Measurements from ENCODE around the gene SUGCT. TPM values are rescaled to one million over a fixed set of nuclear protein-coding genes. Genes with fewer than 3 reads are reported as not detected.

SUGCT gene
- total and polyA plus RNA-seq, 4 donors = 37.9 to 152 (median 53.2) TPM

DNA sequence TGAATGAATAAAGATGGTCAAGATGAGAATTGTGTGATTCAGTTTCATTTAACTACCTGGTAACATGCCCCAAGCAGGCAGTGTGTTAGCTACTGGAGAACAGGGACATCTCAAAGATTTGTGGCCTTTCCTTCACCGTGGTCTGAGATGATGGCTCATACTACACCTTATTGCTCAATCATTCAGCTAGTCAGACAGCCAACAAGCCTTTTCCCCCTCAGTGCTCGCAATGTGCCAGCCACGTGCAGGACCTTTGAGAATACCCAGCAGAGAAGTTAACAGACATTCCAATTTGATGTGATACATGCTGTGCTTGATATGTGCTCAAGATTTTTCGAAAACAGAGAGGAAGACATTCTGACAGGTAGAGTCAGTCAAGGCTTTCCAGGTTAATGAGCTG lies 562.8 kb downstream of the SUGCT start:
- Histone ChIP-seq H3K4me3 (ENCODE audit: low read length in 2 of 2) (no peak overlapping the region), H3K9me3 (ENCODE audit: control insufficient read depth, low read length) (no peaks in the 10 kb centered on the region), H3K27ac (ENCODE audit: low read depth in 1 of 2, low read length in 2 of 2) (peak overlapping the region in 1 of 2 donors; percentile 25), H3K27me3 (ENCODE audit: control insufficient read depth in 1 of 2, insufficient read depth in 2 of 2, low read length in 1 of 2) (no peaks in the 10 kb centered on the region), H3K4me1 (ENCODE audit: control insufficient read depth in 1 of 2, insufficient read depth in 2 of 2, low read length in 2 of 2) (peaks cover 0 to 4% of the 10 kb centered on the region in 2 donors), H3K36me3 (ENCODE audit: control insufficient read depth in 1 of 2, insufficient read depth in 2 of 2, low read length in 1 of 2) (no peaks in the 10 kb centered on the region)
- ATAC-seq (ENCODE audit: low FRiP score) = no peak
- DNase-seq = no peak
- WGBS, 2 donors = 91 to 92% methylated on average over 4 of the region's 4 CpGs
- intact Hi-C loops (cut with DNase I) = no loop called here

DNA sequence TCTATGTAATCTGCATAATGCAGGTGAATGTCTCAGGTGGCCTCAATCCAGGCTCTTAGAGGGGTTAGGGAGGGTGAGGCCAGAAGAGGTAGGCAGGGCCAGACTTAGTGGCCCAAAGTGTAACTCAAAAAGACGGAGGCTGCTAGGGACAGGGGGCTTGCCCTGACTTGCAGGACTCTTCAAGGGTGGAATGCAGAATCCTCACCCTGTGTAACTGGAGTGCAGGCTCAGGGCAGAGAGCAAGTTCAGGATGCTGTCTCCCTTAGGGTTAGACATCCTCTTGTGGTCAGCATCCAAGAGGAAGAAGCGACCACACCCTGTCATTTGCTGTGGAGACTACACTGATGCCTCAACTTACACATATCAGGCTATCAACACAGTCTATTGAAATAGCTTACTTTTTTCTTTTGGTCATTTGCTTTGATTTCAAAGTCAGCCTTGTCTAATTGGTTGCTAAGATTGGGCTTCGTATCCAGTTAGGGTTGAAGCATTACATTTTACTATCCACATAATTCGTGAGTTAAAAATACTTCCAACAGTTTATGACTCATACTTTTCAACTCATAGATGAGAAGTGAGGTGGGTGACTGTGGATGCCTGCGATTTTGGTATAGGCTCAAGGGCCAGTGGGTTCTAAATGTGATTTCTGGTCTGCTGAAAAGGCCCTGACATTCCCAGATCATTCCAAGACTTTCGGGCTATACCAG lies 563.6 kb downstream of the SUGCT start:
- Histone ChIP-seq H3K4me1 (ENCODE audit: control insufficient read depth in 1 of 2, insufficient read depth in 2 of 2, low read length in 2 of 2) (peaks cover 0 to 4% of the 10 kb centered on the region in 2 donors), H3K27ac (ENCODE audit: low read depth in 1 of 2, low read length in 2 of 2) (no peak overlapping the region), H3K4me3 (ENCODE audit: low read length in 2 of 2) (no peak overlapping the region), H3K9me3 (ENCODE audit: control insufficient read depth, low read length) (no peaks in the 10 kb centered on the region), H3K27me3 (ENCODE audit: control insufficient read depth in 1 of 2, insufficient read depth in 2 of 2, low read length in 1 of 2) (no peaks in the 10 kb centered on the region), H3K36me3 (ENCODE audit: control insufficient read depth in 1 of 2, insufficient read depth in 2 of 2, low read length in 1 of 2) (no peaks in the 10 kb centered on the region)
- DNase-seq (no peak), ATAC-seq (ENCODE audit: low FRiP score) (no peak)
- 57 to 63% methylated on average over 6 of the region's 6 CpGs for WGBS, 2 donors
- intact Hi-C loops (cut with DNase I) = no loop called here

DNA sequence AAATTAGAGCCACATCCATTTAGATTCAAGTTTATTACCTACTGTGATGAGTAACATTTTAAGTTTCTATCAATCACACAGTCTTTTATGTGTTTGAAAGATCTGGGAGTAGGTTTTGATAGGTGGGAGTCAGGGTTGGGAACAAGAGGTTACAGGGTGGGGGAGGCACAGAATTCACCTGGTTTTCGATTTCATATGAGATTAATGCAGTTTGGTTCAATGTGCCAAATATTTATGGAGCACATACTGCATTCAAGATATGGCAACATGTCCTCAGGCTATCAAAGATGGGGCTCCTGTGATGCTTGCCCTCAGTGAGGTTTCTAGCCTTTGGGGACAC lies 564.1 kb downstream of the SUGCT start:
- 95 to 97% methylated on average over 1 of the region's 1 CpG for WGBS, 2 donors
- no peak for DNase-seq
- ATAC-seq (ENCODE audit: low FRiP score) = no peak
- no peaks in the 10 kb centered on the region for H3K36me3 ChIP-seq (ENCODE audit: control insufficient read depth in 1 of 2, insufficient read depth in 2 of 2, low read length in 1 of 2)
- peak overlapping the region in 1 of 2 donors; percentile 8 for H3K27ac ChIP-seq (ENCODE audit: low read depth in 1 of 2, low read length in 2 of 2)
- no peaks in the 10 kb centered on the region for H3K27me3 ChIP-seq (ENCODE audit: control insufficient read depth in 1 of 2, insufficient read depth in 2 of 2, low read length in 1 of 2)
- H3K4me1 ChIP-seq (ENCODE audit: control insufficient read depth in 1 of 2, insufficient read depth in 2 of 2, low read length in 2 of 2) = peaks cover 0 to 4% of the 10 kb centered on the region in 2 donors
- H3K9me3 ChIP-seq (ENCODE audit: control insufficient read depth, low read length) = no peaks in the 10 kb centered on the region
- H3K4me3 ChIP-seq (ENCODE audit: low read length in 2 of 2) = no peak overlapping the region
- intact Hi-C loops (cut with DNase I) = no loop called here

DNA sequence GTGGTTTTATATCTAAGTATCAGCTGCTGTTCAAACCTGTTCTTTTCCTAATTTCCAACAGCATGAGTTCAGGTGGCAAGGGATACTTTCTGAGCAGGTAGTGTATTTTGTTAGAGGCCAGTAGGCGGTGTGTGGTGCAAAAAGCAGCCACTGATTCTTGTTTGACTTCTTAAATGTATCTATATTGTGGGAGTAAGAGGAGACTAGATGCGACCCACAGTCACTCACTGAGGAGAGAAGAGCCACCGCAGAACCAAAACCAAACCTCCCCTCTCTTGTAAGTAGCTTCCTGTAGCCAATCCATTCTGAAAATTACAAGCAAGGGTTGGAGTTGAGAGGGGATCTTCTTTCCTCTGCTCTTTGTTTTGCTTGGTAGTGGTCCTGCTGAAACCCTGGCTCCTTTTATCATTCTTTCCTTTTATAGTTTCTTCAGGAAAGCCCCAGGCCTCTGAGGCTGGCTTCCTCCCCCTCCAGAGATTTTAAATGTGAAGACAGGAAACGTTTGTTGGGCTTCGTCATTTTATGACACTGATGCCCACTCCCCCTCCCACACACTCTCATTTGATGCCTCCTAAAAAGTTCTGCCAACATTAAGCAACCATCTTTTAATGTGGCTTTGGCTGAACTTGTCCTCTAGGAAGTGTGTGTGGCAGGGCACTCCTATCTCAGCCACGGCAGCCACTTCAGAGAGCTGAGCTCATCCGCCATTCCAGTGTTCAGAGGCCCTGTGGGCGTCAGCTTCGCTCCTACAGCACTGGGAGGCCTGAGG lies 566.0 kb downstream of the SUGCT start:
- 48% methylated on average over 9 of the region's 9 CpGs for WGBS, 2 donors
- H3K36me3 ChIP-seq (ENCODE audit: control insufficient read depth in 1 of 2, insufficient read depth in 2 of 2, low read length in 1 of 2) = no peaks in the 10 kb centered on the region
- no peaks in the 10 kb centered on the region for H3K9me3 ChIP-seq (ENCODE audit: control insufficient read depth, low read length)
- peak overlapping the region in 1 of 2 donors; percentile 45 for H3K27ac ChIP-seq (ENCODE audit: low read depth in 1 of 2, low read length in 2 of 2)
- intact Hi-C loops (cut with DNase I) = no loop called here
- DNase-seq (peak in 1 of 2 donors; percentile 40), ATAC-seq (ENCODE audit: low FRiP score) (peak; percentile 12)
- H3K27me3 ChIP-seq (ENCODE audit: control insufficient read depth in 1 of 2, insufficient read depth in 2 of 2, low read length in 1 of 2) = no peaks in the 10 kb centered on the region
- H3K4me1 ChIP-seq (ENCODE audit: control insufficient read depth in 1 of 2, insufficient read depth in 2 of 2, low read length in 2 of 2) = peaks cover 0 to 4% of the 10 kb centered on the region in 2 donors
- no peak overlapping the region for H3K4me3 ChIP-seq (ENCODE audit: low read length in 2 of 2)

DNA sequence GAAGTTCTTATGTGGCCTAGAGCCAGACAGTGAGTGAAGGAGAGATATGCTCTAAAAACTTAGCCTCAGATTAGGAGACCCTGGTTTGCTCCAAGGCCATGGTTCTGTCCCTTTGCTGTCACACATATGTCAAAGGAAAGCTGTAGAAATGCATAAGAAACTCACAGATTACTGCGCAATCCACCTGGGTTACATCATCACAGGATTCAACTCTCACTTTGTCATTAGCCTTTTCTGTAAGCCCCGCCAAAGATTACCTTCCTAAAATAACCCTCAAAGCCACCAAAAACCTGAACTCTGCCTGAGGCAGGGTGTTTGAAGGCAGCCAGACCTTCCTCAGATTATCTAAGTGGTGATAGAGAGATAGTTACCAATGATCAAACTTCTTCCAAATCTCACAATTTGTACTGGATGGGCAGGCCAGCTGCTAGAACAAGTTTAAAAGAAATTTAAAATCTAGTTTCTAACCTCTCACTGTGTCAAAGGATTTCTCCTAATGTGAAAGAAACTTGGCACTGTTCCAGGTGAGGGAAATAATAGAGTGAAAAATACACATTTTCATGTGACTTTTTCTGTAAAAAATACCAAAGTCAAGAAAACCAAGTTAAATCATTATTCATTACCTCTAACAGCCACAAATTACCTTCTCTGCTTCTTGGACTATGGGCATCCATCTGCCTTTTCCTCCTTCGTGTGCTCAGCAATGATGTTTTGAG lies 567.2 kb downstream of the SUGCT start:
- Histone ChIP-seq H3K4me1 (ENCODE audit: control insufficient read depth in 1 of 2, insufficient read depth in 2 of 2, low read length in 2 of 2) (peaks cover 0 to 4% of the 10 kb centered on the region in 2 donors), H3K27ac (ENCODE audit: low read depth in 1 of 2, low read length in 2 of 2) (peak overlapping the region in 1 of 2 donors; percentile 5), H3K27me3 (ENCODE audit: control insufficient read depth in 1 of 2, insufficient read depth in 2 of 2, low read length in 1 of 2) (no peaks in the 10 kb centered on the region), H3K36me3 (ENCODE audit: control insufficient read depth in 1 of 2, insufficient read depth in 2 of 2, low read length in 1 of 2) (no peaks in the 10 kb centered on the region), H3K9me3 (ENCODE audit: control insufficient read depth, low read length) (no peaks in the 10 kb centered on the region), H3K4me3 (ENCODE audit: low read length in 2 of 2) (no peak overlapping the region)
- 75 to 87% methylated on average over 3 of the region's 3 CpGs for WGBS, 2 donors
- DNase-seq = no peak
- ATAC-seq (ENCODE audit: low FRiP score) = no peak
- intact Hi-C loops (cut with DNase I) = no loop called here

DNA sequence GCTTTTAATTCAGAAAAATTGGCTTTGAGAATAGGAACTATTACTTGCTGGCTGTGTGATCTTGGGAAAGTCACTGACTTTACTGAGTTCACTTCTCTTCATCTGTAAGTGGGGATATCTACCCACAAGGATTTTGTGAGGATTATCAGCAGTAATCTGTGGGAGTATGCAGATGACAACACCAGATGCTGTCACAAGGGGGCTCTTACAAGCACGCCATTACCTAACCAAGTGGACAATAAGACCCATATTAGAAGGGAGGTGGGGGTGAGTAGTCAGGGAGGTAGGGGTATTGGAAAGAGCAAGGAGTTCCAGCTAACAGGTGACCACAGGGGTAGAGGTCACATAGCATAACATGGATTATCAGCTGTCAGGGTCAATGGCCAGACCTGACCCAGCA lies 569.4 kb downstream of the SUGCT start:
- Histone ChIP-seq H3K36me3 (ENCODE audit: control insufficient read depth in 1 of 2, insufficient read depth in 2 of 2, low read length in 1 of 2) (no peaks in the 10 kb centered on the region), H3K4me1 (ENCODE audit: control insufficient read depth in 1 of 2, insufficient read depth in 2 of 2, low read length in 2 of 2) (no peaks in the 10 kb centered on the region), H3K27ac (ENCODE audit: low read depth in 1 of 2, low read length in 2 of 2) (no peak overlapping the region), H3K9me3 (ENCODE audit: control insufficient read depth, low read length) (no peaks in the 10 kb centered on the region), H3K4me3 (ENCODE audit: low read length in 2 of 2) (no peak overlapping the region), H3K27me3 (ENCODE audit: control insufficient read depth in 1 of 2, insufficient read depth in 2 of 2, low read length in 1 of 2) (no peaks in the 10 kb centered on the region)
- 97 to 100% methylated on average over 1 of the region's 1 CpG for WGBS, 2 donors
- no peak for DNase-seq
- ATAC-seq (ENCODE audit: low FRiP score) = no peak
- intact Hi-C loops (cut with DNase I) = no loop called here

DNA sequence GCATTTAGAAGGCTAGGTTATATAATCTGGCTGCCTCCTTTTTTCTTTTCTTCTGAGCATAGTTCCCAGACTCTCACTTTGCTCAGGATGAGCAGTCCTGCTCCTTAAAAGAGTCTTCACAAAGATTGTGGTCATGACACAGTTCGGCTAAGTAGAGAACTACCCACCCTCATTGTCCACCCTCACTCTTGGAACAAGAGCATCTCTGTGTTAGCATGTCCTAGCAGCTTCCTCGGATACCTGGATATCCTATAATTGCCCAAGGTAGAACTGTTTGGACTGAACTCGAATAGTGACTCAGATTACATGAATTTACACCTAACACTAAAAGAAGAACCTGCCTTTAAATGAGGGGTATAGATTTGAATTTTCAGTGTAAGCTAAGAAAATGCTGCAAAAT lies 572.0 kb downstream of the SUGCT start:
- no peaks in the 10 kb centered on the region for H3K27me3 ChIP-seq (ENCODE audit: control insufficient read depth in 1 of 2, insufficient read depth in 2 of 2, low read length in 1 of 2)
- DNase-seq (no peak), ATAC-seq (ENCODE audit: low FRiP score) (no peak)
- no peak overlapping the region for H3K4me3 ChIP-seq (ENCODE audit: low read length in 2 of 2)
- H3K36me3 ChIP-seq (ENCODE audit: control insufficient read depth in 1 of 2, insufficient read depth in 2 of 2, low read length in 1 of 2) = no peaks in the 10 kb centered on the region
- WGBS, 2 donors = 96% methylated on average over 3 of the region's 3 CpGs
- H3K4me1 ChIP-seq (ENCODE audit: control insufficient read depth in 1 of 2, insufficient read depth in 2 of 2, low read length in 2 of 2) = peaks cover 0 to 2% of the 10 kb centered on the region in 2 donors
- no peak overlapping the region for H3K27ac ChIP-seq (ENCODE audit: low read depth in 1 of 2, low read length in 2 of 2)
- intact Hi-C loops (cut with DNase I) = no loop called here
- H3K9me3 ChIP-seq (ENCODE audit: control insufficient read depth, low read length) = no peaks in the 10 kb centered on the region

DNA sequence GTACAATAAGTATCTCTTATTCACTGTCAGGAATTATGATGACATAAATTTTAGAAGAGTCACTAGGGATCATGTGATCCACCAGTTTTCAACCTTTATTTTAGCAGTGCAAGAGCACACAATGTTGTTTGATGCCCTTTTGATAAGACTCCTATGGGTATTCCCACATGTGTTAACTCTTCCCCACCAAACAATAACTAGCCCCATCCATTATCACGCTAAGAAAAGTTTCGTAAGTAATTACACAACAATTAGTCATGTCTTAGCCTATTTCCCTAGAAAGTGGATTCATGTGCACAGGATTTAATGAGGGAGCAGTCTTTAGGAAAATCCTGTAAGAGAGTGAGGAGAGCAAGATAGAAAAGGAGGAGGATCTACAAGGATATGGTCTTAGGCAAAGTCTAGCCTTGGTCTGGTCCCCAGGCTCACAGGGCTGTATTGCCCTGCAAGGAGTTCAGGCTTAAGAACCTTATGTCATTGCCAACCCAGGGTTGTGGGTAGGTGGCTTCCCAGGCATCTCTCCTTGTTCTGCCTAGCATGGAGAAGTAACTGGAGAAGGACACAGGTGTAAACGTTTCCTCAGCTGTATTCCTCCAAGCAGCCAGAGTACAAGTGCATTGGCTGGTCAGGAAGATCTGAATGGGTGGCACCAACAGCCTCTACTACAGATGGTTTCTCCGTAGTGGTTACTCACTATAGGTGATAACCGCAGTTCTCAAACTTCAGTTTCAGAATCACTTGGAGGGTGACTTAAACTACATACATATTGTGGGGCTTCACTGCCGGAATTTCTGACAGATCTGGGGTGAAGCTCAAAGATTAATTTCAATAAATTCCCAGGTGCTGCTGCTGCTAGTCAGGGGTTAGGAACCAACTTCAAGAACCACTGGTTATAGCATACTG lies 574.5 kb downstream of the SUGCT start:
- intact Hi-C loops (cut with DNase I) = no loop called here
- 91 to 93% methylated on average over 6 of the region's 6 CpGs for WGBS, 2 donors
- Histone ChIP-seq H3K27me3 (ENCODE audit: control insufficient read depth in 1 of 2, insufficient read depth in 2 of 2, low read length in 1 of 2) (no peaks in the 10 kb centered on the region), H3K9me3 (ENCODE audit: control insufficient read depth, low read length) (no peaks in the 10 kb centered on the region), H3K4me1 (ENCODE audit: control insufficient read depth in 1 of 2, insufficient read depth in 2 of 2, low read length in 2 of 2) (peaks cover 8 to 11% of the 10 kb centered on the region in 2 donors), H3K4me3 (ENCODE audit: low read length in 2 of 2) (no peak overlapping the region), H3K27ac (ENCODE audit: low read depth in 1 of 2, low read length in 2 of 2) (no peak overlapping the region), H3K36me3 (ENCODE audit: control insufficient read depth in 1 of 2, insufficient read depth in 2 of 2, low read length in 1 of 2) (no peaks in the 10 kb centered on the region)
- DNase-seq = no peak
- no peak for ATAC-seq (ENCODE audit: low FRiP score)
